GM20431 (cell line): ENCODE results near the gene CTNNA1.

Experiments used
- in situ Hi-C: fragments of 300-500 bp; cut with MseI, MboI; formaldehyde crosslinking; loops from one replicate; pipeline ENCODE4 v1.15.0; 2020; ENCODE audit warnings: low sequenced_read_pairs; ENCODE audit not compliant: unreplicated experiment

The CTNNA1 gene

DNA sequence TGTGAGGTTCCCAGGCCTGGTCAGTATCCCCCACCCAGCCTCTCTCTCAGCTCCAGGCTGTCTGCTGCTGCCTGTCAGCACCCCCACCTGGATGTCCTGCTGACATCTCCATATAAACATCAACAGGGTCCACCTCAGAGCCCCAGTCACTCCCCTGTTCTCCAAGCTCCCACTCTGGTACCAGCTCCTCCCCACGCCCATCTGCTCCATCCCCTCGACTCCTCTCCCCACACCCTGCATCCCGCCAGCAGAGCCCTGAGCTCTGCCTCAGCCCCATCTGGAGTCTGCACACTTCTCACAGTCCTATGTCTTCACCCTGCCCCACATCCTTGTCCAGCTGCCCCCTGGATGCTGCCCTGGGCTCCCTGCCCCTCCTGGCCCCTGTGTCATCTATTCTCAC lies 189.6 kb downstream of the CTNNA1 start:
- in situ Hi-C loops: no loop called here

- in situ Hi-C loops: no loop called here
Measured at GRCh38 chr5:138943599-138944173, 190.5 kb downstream of the CTNNA1 start.

DNA sequence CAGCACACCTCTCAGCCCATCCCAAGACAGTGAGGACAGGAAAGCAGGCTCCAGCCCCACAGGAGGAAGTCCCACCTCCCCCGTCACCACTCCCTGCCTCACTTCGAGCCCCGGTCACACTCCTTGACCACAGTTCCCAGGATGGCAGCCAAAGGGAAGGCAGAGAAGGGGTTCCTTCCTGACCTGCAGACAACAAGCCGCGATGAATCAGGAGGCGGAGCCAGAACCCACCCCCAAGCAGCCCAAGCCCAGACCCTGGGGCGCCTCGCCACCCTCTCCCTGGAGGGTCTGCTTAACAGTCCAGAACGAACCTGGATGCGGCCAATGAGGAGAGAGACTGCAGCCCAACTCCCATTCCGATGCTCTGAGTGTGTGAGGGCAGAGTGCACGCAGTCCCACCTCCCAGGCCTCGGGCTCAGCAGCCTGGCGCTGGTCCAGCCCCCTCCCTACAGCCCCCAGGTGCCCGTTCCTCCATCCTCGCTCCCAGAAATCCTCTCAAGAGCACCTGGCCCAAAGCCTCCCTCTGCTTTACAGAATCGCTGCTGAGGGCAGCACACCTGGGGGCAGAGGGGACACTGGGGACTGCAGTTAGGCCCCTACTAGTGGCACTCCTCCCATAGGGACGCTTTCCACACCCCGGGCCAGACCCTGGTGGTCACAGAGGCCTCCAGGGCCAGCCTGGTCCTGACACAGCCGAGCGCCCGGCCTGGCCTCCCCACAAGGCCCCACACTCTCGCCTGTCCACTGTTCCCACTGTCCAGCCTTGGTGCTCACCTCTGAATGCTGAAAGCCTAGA lies 191.5 kb downstream of the CTNNA1 start:
- in situ Hi-C loops: no loop called here

- in situ Hi-C loops: no loop called here
Measured at GRCh38 chr5:138945421-138946240, 192.4 kb downstream of the CTNNA1 start.

DNA sequence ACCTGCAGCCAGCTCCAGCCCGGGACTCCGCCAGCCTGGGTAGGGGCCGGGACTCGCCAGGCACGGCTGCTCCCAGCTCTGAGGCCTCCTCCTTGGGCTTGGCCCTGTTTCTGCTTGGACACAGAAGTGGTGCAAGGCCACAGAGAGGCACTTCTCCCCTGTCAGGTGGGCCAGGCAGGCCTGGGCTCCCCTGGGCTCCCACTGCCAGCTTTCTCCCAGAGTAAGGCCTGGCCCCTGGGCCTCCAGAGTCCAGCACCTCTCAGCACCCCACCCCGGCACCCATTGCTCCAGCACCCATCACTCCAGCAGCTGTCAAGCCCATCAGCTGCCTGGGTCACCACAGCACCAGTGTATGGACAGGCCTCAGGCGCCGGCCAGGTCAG lies 193.0 kb downstream of the CTNNA1 start:
- in situ Hi-C loops: no loop called here

DNA sequence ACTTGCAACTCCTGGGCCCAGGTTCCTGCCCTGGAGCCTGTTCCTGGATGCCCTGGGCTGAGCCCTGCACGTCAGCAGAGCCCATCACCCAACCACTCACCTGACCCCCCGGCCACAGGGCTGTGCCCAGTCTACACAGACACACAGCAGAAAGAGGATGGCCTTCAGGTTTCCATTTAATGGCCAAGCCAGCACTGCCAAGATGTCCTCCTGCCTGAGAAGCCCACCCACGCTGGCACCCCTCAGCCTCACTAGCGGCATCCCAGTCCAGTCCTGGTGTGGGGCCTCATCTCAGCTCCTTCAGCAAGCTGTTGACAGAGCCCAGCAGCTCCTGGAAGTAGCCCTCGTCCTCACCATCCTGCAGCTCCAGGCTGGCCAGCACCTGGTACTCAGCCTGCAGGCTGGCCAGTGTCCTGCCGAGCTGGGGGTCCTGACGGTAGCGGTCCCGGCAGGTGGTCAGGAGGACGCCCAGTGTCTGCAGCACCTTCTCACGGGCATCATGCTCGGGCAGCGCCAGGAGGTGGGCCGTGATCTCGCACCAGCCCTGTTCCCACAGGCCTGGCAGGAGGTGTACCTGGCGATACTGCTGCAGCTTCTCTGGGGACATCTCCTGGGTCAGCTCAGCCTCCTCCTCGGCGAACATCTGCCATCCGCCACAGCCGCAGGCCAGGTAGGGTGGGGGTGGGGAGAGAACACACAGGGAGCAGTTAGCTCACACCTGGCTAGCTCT lies 193.8 kb downstream of the CTNNA1 start:
- in situ Hi-C loops: no loop called here

GRCh38 chr5:138947780-138948179 lies 194.6 kb downstream of the CTNNA1 start:
- in situ Hi-C loops: no loop called here

- in situ Hi-C loops: no loop called here
Measured at GRCh38 chr5:138948471-138949222, 195.4 kb downstream of the CTNNA1 start.

DNA sequence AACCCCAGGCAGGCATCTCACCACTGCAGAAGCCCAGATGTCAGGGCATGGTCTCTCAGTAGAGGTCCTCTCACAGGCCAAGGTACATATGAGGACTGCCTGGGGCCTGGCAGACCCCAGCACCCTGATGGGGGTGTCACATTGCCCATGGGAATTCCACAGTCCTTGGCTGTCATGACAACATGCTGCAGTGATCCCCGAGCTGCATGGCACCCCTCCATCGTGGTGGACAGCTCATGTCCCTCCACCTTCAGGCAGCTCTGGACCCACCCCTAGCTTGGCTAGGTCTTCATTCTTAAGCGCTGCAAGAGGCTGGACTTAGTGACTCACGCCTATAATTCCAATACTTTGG lies 196.0 kb downstream of the CTNNA1 start:
- in situ Hi-C loops: no loop called here

DNA sequence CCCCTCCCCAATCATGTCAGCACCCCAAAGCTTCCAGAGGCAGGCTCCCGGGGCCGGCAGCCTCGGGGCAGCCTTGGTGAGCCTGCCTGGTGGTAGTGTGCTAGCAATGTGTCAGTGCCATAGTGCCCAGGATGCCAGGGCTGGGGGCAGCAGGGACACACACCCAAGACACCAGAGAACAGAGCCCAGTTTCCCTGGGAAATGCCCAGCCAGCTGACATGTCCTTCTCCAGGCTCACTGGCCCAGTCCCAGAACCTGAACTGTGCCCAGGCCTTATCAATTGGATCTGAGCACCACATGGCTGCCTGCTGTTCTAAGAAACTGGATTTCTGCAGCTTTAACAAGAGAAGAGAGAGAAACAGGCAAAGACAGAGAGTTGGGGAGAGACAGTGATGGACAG lies 196.8 kb downstream of the CTNNA1 start:
- in situ Hi-C loops: no loop called here

DNA sequence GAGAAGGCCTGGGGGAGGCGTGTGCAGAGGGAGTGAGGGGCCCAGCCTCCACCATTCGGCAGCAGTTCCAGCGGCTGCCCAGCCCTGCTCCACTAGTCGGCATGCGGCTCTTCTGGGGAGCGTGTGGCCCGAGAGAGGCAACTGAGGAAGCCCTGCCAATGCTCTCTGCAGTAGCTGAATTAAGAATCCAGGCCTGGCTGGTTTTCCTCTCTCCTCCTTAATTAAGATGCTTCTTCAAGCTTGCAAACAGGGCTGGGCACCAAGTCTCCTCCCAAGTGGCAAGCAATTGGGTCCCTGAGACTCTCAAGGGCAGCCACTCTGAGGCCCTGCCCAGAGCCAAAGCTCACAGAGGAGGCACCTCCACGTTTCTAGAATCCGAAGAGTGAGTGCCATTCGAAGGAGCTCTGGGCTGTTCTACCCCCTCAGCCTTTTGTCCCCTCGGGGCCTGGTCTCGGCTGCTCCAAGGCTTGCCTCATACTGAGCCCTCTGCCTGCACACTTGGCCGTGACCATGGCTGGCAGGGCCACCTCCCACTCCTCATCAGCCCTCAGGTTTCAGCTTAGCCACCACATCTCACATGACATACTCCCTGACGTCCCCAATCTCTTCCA lies 197.3 kb downstream of the CTNNA1 start:
- in situ Hi-C loops: no loop called here

DNA sequence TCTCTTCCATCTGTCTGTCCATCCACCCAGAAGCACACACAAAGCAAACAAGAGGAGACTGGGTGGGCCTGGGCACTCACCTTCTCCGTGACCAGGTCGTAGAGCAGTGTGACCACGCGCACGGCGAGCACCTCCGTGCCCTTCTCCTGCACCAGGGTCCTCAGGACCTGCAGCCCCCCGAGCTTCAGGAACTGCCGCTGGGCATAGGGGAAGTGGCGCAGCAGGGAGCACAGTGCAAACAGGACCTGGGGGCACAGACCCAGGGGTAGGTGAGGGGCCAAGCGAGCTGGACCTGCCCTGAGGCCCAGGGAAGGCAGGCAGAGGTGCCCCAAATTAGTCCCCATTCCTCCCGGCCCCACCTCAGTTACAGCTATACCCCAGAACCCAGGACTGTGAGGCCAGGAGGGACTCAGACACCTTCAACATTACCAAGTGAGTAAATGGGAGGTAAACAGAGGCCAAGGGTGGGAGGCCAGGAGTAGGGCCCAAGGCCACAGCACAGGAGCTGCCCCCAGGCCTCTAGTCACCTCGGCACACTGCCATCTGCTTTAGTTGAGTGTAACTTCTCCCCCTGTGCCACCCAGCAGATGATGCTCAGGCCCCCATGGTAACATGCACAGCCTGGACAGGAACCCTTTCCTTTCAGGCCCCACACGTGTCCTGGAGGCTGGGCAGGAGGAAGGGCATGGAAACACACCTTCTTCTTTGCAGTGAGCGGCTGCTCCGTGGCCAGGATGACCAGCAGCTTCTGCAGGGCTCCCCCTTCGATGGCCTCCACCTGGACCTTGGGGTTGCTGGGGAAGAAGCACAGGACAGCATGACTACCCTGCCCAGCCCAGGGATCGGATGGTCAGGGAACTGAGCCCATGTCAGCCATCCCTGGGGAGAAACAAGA lies 198.1 kb downstream of the CTNNA1 start:
- in situ Hi-C loops: no loop called here

GRCh38 chr5:138951986-138952735 lies 198.9 kb downstream of the CTNNA1 start:
- in situ Hi-C loops: no loop called here

GRCh38 chr5:138952962-138953361 lies 199.7 kb downstream of the CTNNA1 start:
- in situ Hi-C loops: no loop called here

DNA sequence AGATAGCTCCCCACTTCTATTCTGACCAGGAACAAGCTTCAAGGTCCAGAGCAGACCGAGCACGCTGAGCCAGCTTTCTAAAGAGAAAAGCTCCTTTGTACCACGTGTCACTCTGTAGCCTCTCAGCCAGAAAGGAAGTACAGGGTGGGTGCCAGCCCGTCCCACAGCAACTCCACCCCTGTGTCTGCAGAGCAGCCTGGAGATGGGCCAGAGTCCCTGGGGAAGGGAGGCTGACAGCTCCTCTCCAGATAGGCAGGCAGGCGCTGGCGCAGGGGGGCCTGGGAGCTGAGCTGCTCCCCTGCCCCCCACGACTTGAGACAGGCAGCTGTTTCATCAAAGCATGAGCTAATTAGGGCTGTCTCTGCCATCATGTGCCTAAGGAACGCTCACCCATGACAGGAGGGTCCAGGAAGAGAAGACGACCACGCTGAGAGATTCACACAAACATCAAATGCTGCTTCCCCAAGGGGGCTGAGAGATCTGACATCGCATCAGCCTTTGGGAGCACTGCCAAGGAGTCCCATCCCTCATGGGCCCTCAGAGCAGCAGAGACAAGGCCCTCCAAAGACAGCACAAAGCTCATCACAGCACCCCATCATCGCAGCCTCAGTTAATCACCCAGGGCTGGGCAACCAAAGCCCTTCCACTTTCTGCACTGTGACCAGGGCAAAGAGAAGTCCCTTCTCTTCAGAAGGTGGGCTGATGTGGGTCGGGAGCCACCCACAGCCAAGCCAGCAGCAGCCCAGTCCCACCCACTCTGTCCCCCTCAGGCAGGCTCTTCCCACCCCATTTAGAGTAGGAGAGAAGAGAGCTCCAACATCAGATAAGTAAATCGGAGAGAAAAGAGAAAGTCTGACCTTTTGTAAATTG lies 200.4 kb downstream of the CTNNA1 start:
- in situ Hi-C loops: no loop called here

GRCh38 chr5:138954257-138955012 lies 201.2 kb downstream of the CTNNA1 start:
- in situ Hi-C loops: no loop called here
